B cell (primary cell): ENCODE data around the gene HNF1B.

Experiments used
- CTCF ChIP-seq: fragments of 200-600 bp; IDR thresholded peaks from one replicate; pipeline ENCODE4 v1.8.0; 2022; ENCODE audit warnings: antibody characterized with exemption, mild to moderate bottlenecking
- EZH2 ChIP-seq: IDR thresholded peaks from 2 replicates; pipeline ENCODE4 v1.6.1; 2012; ENCODE audit warnings: borderline replicate concordance, low read depth, mild to moderate bottlenecking, moderate library complexity, low read length; ENCODE audit not compliant: insufficient read depth, poor library complexity, severe bottlenecking

GRCh38 chr17:37718324-37719048, 26.4 kb downstream of the HNF1B start:
- TF ChIP-seq CTCF (no peak), EZH2 (no peak)
